GM23338 (cell line): ENCODE measurements around the gene PXK.

ENCODE experiments used
- CTCF ChIP-seq, 2 experiments: fragments of 200-600 bp in 1 of 2; sonication (generic) in 1 of 2; conservative IDR thresholded peaks; 2 replicates each; pipeline versions ENCODE4 v1.5.1 to v1.6.1; 2016 to 2017; ENCODE audit warnings: antibody characterized with exemption in 2 of 2, low read depth in 2 of 2, mild to moderate bottlenecking in 2 of 2, moderate library complexity in 1 of 2
- JUNB ChIP-seq: IDR thresholded peaks from one replicate; pipeline ENCODE4 v1.6.1; 2016; ENCODE audit warnings: antibody characterized with exemption; ENCODE audit not compliant: unreplicated experiment
- REST ChIP-seq: IDR thresholded peaks from one replicate; pipeline ENCODE4 v1.6.1; 2018; ENCODE audit warnings: antibody characterized with exemption; ENCODE audit not compliant: unreplicated experiment

- no peak for TF ChIP-seq CTCF (conservative IDR thresholded peaks at IDR 0.05; ENCODE audit: low read depth in 2 of 2)
- TF ChIP-seq JUNB = no peak
- TF ChIP-seq REST = no peak
These were observed 24.7 kb downstream of the PXK start for GRCh38 chr3:58357402-58357801.
